Esophagus muscularis mucosa (tissue), 2 donors: ENCODE data around the gene CSMD2.

ENCODE experiments used
- POLR2A ChIP-seq: fragments of 450-650 bp; IDR thresholded peaks from one replicate; pipeline ENCODE4 v1.6.1; 2017; ENCODE audit warnings: antibody characterized with exemption, moderate library complexity, mild to moderate bottlenecking, low read depth
- POLR2AphosphoS5 ChIP-seq, 2 donors: sonication (generic); formaldehyde crosslinking; IDR thresholded peaks; one replicate each; pipeline ENCODE4 v1.6.1; 2017; ENCODE audit warnings: antibody characterized with exemption in 2 of 2

GRCh38 chr1:33970148-33970825 lies 194.7 kb downstream of the CSMD2 start:
- TF ChIP-seq POLR2AphosphoS5 (IDR thresholded peaks at IDR 0.05) (no peak), POLR2A (no peak)
